PC-3 (cell line): ENCODE results near the gene CD151.

Experiments
- EZH2 ChIP-seq: fragments of 300-600 bp; sonication (generic); IDR thresholded peaks from one replicate; pipeline ENCODE4 v1.6.1; 2017; ENCODE audit warnings: antibody characterized with exemption, mild to moderate bottlenecking, low read length; ENCODE audit not compliant: unreplicated experiment
- EZH2phosphoT487 ChIP-seq: fragments of 300-600 bp; sonication (generic); IDR thresholded peaks from 2 replicates; pipeline ENCODE4 v1.6.1; 2018; ENCODE audit warnings: mild to moderate bottlenecking, antibody characterized with exemption, low read length, borderline replicate concordance
- TF ChIP-seq, protein P1 (sequence below): fragments of 300-600 bp; sonication (generic); conservative IDR thresholded peaks from 2 replicates; pipeline ENCODE4 v1.5.1; 2017; ENCODE audit warnings: antibody characterized with exemption, low read depth, mild to moderate bottlenecking, low read length

DNA sequence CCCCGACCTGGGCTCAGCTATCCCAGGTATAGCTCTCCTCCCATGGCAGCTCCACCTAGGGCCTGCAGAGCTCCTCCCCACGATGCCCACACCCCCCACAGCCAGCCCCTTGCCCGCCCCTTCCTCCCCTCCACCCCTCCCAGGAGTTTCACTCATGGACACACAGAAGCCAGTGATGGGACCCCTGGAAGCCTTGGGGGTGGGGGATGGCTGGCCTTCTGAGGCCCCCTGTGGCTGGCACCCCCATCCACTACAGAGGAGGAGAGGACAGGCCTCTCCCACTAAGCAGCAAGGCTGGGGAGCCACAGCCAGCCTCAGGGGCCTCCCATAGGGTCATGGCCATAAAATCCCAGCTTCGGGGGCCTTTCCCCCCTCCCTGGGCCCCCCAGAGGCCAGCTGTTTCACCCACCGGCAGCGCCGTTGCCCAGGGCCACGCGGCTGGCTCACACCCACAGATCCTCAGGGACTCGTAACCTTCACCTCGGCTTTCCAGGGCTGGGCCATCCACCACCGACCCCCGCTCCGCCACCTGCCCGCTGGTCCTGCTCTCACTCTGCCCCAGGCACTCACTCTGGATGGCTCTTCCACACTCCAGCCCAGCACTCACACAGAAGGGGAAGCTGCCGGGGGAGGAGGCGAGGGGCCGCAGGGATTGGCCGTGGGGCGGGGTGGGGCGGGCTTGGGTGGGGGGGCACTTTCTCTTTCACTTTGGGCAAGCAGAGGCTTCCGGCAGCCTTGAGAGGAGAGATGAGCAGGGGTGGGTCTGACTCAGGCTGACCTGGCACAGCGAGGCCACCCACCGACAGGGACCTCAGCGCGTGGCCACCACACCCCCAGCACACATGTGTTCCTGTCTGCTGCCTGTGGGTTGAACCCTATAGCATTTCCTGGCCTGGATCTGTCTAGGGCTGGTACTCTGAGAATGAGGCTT lies 36.9 kb upstream of the CD151 start:
- TF ChIP-seq, protein P1, sequence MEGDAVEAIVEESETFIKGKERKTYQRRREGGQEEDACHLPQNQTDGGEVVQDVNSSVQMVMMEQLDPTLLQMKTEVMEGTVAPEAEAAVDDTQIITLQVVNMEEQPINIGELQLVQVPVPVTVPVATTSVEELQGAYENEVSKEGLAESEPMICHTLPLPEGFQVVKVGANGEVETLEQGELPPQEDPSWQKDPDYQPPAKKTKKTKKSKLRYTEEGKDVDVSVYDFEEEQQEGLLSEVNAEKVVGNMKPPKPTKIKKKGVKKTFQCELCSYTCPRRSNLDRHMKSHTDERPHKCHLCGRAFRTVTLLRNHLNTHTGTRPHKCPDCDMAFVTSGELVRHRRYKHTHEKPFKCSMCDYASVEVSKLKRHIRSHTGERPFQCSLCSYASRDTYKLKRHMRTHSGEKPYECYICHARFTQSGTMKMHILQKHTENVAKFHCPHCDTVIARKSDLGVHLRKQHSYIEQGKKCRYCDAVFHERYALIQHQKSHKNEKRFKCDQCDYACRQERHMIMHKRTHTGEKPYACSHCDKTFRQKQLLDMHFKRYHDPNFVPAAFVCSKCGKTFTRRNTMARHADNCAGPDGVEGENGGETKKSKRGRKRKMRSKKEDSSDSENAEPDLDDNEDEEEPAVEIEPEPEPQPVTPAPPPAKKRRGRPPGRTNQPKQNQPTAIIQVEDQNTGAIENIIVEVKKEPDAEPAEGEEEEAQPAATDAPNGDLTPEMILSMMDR: no peak
- TF ChIP-seq EZH2 (no peak), EZH2phosphoT487 (no peak)
